A549 (cell line): ENCODE results near the gene FEZF1.

Experiments
- BHLHE40 ChIP-seq: IDR thresholded peaks from 2 replicates; pipeline ENCODE4 v1.6.1; 2012; ENCODE audit warnings: low read depth, low read length, inconsistent platforms
- CEBPB ChIP-seq, 2 experiments: fragments of >200 bp in 1 of 2; sonication (Bioruptor Twin) in 1 of 2; formaldehyde crosslinking in 1 of 2; IDR thresholded peaks; 2 replicates each; pipeline ENCODE4 v1.6.1; 2012 to 2016
- EP300 ChIP-seq, 2 experiments: fragments of >200 bp; sonication (Bioruptor Twin); formaldehyde crosslinking; IDR thresholded peaks; 2 replicates in 1 of 2; 3 replicates in 1 of 2; pipeline ENCODE4 v1.6.1; 2016 to 2017
- FOSL2 ChIP-seq, 2 experiments: fragments of 450-650 bp in 1 of 2; fragments of >200 bp in 1 of 2; sonication (Bioruptor Twin) in 1 of 2; formaldehyde crosslinking; IDR thresholded peaks; 2 replicates each; pipeline versions ENCODE4 v1.5.0 to v1.6.1; 2016 to 2020; ENCODE audit warnings: mild to moderate bottlenecking in 1 of 2, moderate library complexity in 1 of 2
- JUNB ChIP-seq: fragments of >200 bp; sonication (Bioruptor Twin); formaldehyde crosslinking; IDR thresholded peaks from 2 replicates; pipeline ENCODE4 v1.6.1; 2016
- NR3C1 ChIP-seq: fragments of >200 bp; sonication (Bioruptor Twin); formaldehyde crosslinking; IDR thresholded peaks from 3 replicates; pipeline ENCODE4 v1.6.1; 2017
- RAD21 ChIP-seq, 2 experiments: fragments of >200 bp in 1 of 2; sonication (Bioruptor Twin) in 1 of 2; formaldehyde crosslinking in 1 of 2; IDR thresholded peaks in 1 of 2; conservative IDR thresholded peaks in 1 of 2; 2 replicates in 1 of 2; 3 replicates in 1 of 2; pipeline ENCODE4 v1.6.1; 2012 to 2018; ENCODE audit warnings: inconsistent platforms in 1 of 2
- TF ChIP-seq, protein P1 (sequence below): fragments of 200-600 bp; sonication (generic); IDR thresholded peaks from 2 replicates; pipeline ENCODE4 v1.6.1; 2016; ENCODE audit warnings: antibody characterized with exemption, mild to moderate bottlenecking, moderate library complexity
- TF ChIP-seq, protein P2 (sequence below): fragments of >200 bp; sonication (Bioruptor Twin); formaldehyde crosslinking; IDR thresholded peaks from 3 replicates; pipeline ENCODE4 v1.5.1; 2016

DNA sequence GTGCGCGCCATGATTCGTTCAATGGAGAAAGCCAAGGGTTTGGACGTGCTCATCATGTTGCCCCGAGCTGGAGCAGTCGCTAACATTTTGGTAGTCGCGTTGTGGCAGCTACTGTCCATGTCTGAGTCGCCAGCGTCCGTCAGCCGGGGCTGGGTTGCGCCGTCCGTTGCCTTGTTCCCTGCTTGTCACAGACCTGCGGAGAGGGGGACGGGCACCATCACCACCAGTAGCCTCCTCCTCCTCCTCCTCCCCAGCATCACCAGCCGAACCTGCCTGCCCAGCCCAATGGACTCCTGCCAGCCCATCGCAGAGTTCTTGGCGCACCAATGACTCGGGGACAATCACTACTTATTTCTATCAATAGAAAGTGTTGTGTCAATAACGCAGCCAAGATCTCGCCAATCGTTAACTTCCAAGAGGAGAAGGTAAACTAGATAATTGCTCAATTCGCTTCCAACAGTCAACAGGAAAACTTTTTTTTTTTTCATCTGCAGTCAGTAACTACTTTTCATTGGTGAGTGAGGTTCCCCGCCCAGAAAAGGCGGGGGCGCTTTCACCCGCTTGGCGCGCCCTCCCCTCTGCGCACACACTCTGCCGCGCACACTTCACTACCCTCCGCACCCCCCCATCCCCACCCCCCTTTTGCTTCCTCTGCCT, at the start of gene FEZF1:
- TF ChIP-seq JUNB (no peak), EP300 (IDR thresholded peaks at IDR 0.05) (no peak), FOSL2 (IDR thresholded peaks at IDR 0.05) (no peak), FOSL2 (CRISPR knock-in tag; IDR thresholded peaks at IDR 0.05) (no peak), CEBPB (IDR thresholded peaks at IDR 0.05) (no peak), NR3C1 (no peak), BHLHE40 (no peak), RAD21 (conservative IDR thresholded peaks at IDR 0.05 in 1 of 2, IDR thresholded peaks at IDR 0.05 in 1 of 2) (no peak)
- TF ChIP-seq, protein P1, sequence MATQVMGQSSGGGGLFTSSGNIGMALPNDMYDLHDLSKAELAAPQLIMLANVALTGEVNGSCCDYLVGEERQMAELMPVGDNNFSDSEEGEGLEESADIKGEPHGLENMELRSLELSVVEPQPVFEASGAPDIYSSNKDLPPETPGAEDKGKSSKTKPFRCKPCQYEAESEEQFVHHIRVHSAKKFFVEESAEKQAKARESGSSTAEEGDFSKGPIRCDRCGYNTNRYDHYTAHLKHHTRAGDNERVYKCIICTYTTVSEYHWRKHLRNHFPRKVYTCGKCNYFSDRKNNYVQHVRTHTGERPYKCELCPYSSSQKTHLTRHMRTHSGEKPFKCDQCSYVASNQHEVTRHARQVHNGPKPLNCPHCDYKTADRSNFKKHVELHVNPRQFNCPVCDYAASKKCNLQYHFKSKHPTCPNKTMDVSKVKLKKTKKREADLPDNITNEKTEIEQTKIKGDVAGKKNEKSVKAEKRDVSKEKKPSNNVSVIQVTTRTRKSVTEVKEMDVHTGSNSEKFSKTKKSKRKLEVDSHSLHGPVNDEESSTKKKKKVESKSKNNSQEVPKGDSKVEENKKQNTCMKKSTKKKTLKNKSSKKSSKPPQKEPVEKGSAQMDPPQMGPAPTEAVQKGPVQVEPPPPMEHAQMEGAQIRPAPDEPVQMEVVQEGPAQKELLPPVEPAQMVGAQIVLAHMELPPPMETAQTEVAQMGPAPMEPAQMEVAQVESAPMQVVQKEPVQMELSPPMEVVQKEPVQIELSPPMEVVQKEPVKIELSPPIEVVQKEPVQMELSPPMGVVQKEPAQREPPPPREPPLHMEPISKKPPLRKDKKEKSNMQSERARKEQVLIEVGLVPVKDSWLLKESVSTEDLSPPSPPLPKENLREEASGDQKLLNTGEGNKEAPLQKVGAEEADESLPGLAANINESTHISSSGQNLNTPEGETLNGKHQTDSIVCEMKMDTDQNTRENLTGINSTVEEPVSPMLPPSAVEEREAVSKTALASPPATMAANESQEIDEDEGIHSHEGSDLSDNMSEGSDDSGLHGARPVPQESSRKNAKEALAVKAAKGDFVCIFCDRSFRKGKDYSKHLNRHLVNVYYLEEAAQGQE, result no peak
- TF ChIP-seq, protein P2, sequence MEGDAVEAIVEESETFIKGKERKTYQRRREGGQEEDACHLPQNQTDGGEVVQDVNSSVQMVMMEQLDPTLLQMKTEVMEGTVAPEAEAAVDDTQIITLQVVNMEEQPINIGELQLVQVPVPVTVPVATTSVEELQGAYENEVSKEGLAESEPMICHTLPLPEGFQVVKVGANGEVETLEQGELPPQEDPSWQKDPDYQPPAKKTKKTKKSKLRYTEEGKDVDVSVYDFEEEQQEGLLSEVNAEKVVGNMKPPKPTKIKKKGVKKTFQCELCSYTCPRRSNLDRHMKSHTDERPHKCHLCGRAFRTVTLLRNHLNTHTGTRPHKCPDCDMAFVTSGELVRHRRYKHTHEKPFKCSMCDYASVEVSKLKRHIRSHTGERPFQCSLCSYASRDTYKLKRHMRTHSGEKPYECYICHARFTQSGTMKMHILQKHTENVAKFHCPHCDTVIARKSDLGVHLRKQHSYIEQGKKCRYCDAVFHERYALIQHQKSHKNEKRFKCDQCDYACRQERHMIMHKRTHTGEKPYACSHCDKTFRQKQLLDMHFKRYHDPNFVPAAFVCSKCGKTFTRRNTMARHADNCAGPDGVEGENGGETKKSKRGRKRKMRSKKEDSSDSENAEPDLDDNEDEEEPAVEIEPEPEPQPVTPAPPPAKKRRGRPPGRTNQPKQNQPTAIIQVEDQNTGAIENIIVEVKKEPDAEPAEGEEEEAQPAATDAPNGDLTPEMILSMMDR, result no peak
